OCI-LY3 (cell line): ENCODE results near the gene TAS2R10.
A peak's percentile ranks its signal among the peaks of the same experiment; 100 is the strongest.

ENCODE experiments used
- H2AFZ ChIP-seq: fragments of 200-600, 300-600 bp; shearing (Covaris generic); 2 replicates; pipeline ENCODE4 v1.6.0; 2014; ENCODE audit warnings: antibody characterized with exemption, low read depth, low read length
- H3K27ac ChIP-seq: fragments of 200-600, 300-600 bp; sonication (generic); 2 replicates; pipeline ENCODE4 v1.5.1; 2014; ENCODE audit warnings: mild to moderate bottlenecking, low read length, moderate library complexity, mixed read lengths
- H3K27me3 ChIP-seq: fragments of 200-600, 300-600 bp; sonication (generic); 2 replicates; pipeline ENCODE4 v1.6.1; 2014; ENCODE audit warnings: low read depth, low read length, mixed read lengths
- H3K36me3 ChIP-seq: fragments of 200-600, 300-600 bp; sonication (generic); replicated peaks from 2 replicates; pipeline ENCODE3; 2014; ENCODE audit warnings: low read depth, low read length, mixed read lengths
- H3K4me1 ChIP-seq: fragments of 300-600, 200-600 bp; sonication (generic); 2 replicates; pipeline ENCODE4 v1.6.1; 2014; ENCODE audit warnings: low read length, mixed read lengths
- H3K4me2 ChIP-seq: fragments of 200-600, 300-600 bp; sonication (generic); 2 replicates; pipeline ENCODE4 v1.6.1; 2014; ENCODE audit warnings: low read length, mixed read lengths
- H3K4me3 ChIP-seq: fragments of 300-600, 200-600 bp; sonication (generic); 2 replicates; pipeline ENCODE4 v1.5.1; 2014; ENCODE audit warnings: antibody characterized with exemption, mild to moderate bottlenecking, low read length, moderate library complexity
- H3K79me2 ChIP-seq: fragments of 300-600, 200-600 bp; shearing (Covaris generic); 2 replicates; pipeline ENCODE4 v1.6.1; 2014; ENCODE audit warnings: mild to moderate bottlenecking, low read length, mixed read lengths
- H3K9ac ChIP-seq: fragments of 300-600, 200-600 bp; shearing (Covaris generic); 2 replicates; pipeline ENCODE4 v1.6.0; 2014; ENCODE audit warnings: mild to moderate bottlenecking, low read length, moderate library complexity
- H3K9me3 ChIP-seq: fragments of 200-600, 300-600 bp; shearing (Covaris generic); 2 replicates; pipeline ENCODE4 v1.6.1; 2014; ENCODE audit warnings: low read length, mixed read lengths; ENCODE audit not compliant: insufficient read depth
- H4K20me1 ChIP-seq: fragments of 200-600, 300-600 bp; sonication (generic); 2 replicates; pipeline ENCODE4 v1.6.1; 2016; ENCODE audit warnings: low read length, mixed read lengths; ENCODE audit not compliant: insufficient read depth
- CTCF ChIP-seq: fragments of 200-600, 300-600 bp; sonication (generic); IDR thresholded peaks from 2 replicates; pipeline ENCODE4 v1.5.1; 2014; ENCODE audit warnings: antibody characterized with exemption, low read length, low read depth
- EZH2phosphoT487 ChIP-seq: fragments of 200-600 bp; shearing (Covaris generic); IDR thresholded peaks from 2 replicates; pipeline ENCODE4 v1.6.1; 2018; ENCODE audit warnings: antibody characterized with exemption, mixed run types, low read depth

Gene TAS2R10

GRCh38 chr12:10826258-10826657, at the start of gene TAS2R10:
Gene TAS2R10 (minus strand): TSS chr12:10826358. CDS start chr12:10826269, 89 bp downstream.
- Histone ChIP-seq H3K4me2 (no peak within 1 kb of the TSS), H4K20me1 (no peaks in the 10 kb centered on the region), H2AFZ (no peak within 1 kb of the TSS), H3K9ac (no peak within 1 kb of the TSS), H3K27ac (no peak within 1 kb of the TSS), H3K36me3 (no peaks in the 10 kb centered on the region), H3K4me3 (no peak within 1 kb of the TSS), H3K9me3 (no peaks in the 10 kb centered on the region), H3K27me3 (no peaks in the 10 kb centered on the region), H3K79me2 (no peaks in the 10 kb centered on the region), H3K4me1 (no peaks in the 10 kb centered on the region)
- TF ChIP-seq EZH2phosphoT487 (no peak), CTCF (no peak)

- Histone ChIP-seq H3K27ac (no peak overlapping the region), H3K36me3 (peaks cover 10% of the 10 kb centered on the region), H3K4me3 (no peak overlapping the region), H3K9ac (no peak overlapping the region), H2AFZ (no peak overlapping the region), H3K4me1 (no peaks in the 10 kb centered on the region), H3K27me3 (no peaks in the 10 kb centered on the region), H4K20me1 (no peaks in the 10 kb centered on the region), H3K9me3 (no peaks in the 10 kb centered on the region), H3K4me2 (no peak overlapping the region), H3K79me2 (no peaks in the 10 kb centered on the region)
- TF ChIP-seq EZH2phosphoT487 (no peak), CTCF (no peak)
Observed at GRCh38 chr12:10873378-10873777, 47.2 kb upstream of the TAS2R10 start.

- no peak overlapping the region for H3K4me3 ChIP-seq
- no peaks in the 10 kb centered on the region for H3K36me3 ChIP-seq
- no peaks in the 10 kb centered on the region for H3K4me1 ChIP-seq
- no peaks in the 10 kb centered on the region for H3K27me3 ChIP-seq
- no peaks in the 10 kb centered on the region for H3K79me2 ChIP-seq
- H3K4me2 ChIP-seq, result no peak overlapping the region
- no peak overlapping the region for H3K9ac ChIP-seq
- TF ChIP-seq EZH2phosphoT487 (no peak), CTCF (0 out of 2 replicates have a peak, but pooled peaks have one; percentile 4)
- no peaks in the 10 kb centered on the region for H4K20me1 ChIP-seq
- H3K27ac ChIP-seq, result no peak overlapping the region
- H3K9me3 ChIP-seq, result 0 out of 2 replicates have a peak, but pooled peaks cover 2% of the 10 kb centered on the region
- no peak overlapping the region for H2AFZ ChIP-seq
Observed at GRCh38 chr12:10867381-10867780, 41.2 kb upstream of the TAS2R10 start.

- no peaks in the 10 kb centered on the region for H3K79me2 ChIP-seq
- H3K27ac ChIP-seq, result no peak overlapping the region
- H2AFZ ChIP-seq, result no peak overlapping the region
- H3K9ac ChIP-seq, result no peak overlapping the region
- H4K20me1 ChIP-seq, result no peaks in the 10 kb centered on the region
- TF ChIP-seq CTCF (no peak), EZH2phosphoT487 (no peak)
- no peaks in the 10 kb centered on the region for H3K27me3 ChIP-seq
- H3K4me2 ChIP-seq, result no peak overlapping the region
- H3K36me3 ChIP-seq, result peaks cover 5% of the 10 kb centered on the region
- no peaks in the 10 kb centered on the region for H3K4me1 ChIP-seq
- 0 out of 2 replicates have a peak, but pooled peaks cover 2% of the 10 kb centered on the region for H3K9me3 ChIP-seq
- no peak overlapping the region for H3K4me3 ChIP-seq
Observed at GRCh38 chr12:10863512-10864218, 37.5 kb upstream of the TAS2R10 start.
